ENCODE results near the gene SLC7A8. TPM values are rescaled to one million over a fixed set of nuclear protein-coding genes. Genes with fewer than 3 reads are reported as not detected.

SLC7A8 gene
- total and polyA plus RNA-seq, 4 donors: 2.6 to 9.8 (median 5.4) TPM

DNA sequence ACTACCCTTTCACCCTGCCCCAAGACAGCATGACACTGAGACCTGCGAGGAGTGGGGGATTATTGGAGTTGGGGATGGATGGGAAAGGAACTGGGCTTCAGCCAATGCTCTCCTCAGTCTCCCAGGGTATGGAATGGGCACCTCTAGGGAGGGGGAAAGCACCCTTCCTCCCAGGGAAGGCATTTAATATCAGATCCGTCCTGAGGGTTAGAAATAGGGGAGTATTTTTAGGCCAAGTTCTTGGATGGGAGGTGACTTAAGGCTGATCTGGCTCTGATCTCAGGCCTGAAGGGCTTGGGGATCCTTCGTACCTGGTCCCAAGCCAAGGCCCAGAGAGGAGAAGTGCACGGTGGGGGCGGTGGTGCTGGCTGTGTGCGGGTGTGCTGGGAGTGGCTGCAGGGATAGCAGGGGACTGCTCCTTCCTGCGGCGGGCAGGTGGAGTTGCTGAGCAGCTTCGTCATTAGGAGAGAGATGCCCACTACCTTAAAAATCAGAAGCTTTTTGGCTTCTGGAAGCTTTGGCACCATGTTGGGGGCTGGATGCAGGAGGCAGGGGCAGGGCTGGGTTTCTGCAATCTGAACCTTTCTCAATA lies 57.4 kb downstream of the SLC7A8 start:
- no peak overlapping the region for H3K27ac ChIP-seq (ENCODE audit: low read depth in 1 of 2, low read length in 2 of 2)
- H3K36me3 ChIP-seq (ENCODE audit: control insufficient read depth in 4 of 4, insufficient read depth in 3 of 4, low read depth in 1 of 4, low read length in 3 of 4): no peaks in the 10 kb centered on the region
- TF ChIP-seq RAD21 (IDR thresholded peaks at IDR 0.05) (no peak), HNF4A (conservative IDR thresholded peaks at IDR 0.05) (no peak), HNF4G (IDR thresholded peaks at IDR 0.05) (no peak), GABPA (IDR thresholded peaks at IDR 0.05 in 1 of 2, conservative IDR thresholded peaks at IDR 0.05 in 1 of 2) (no peak), EGR1 (IDR thresholded peaks at IDR 0.05; ENCODE audit: low read depth in 2 of 2) (no peak), REST (IDR thresholded peaks at IDR 0.05) (no peak), ATF3 (IDR thresholded peaks at IDR 0.05) (no peak), FOXA1 (IDR thresholded peaks at IDR 0.05) (no peak), CTCF (IDR thresholded peaks at IDR 0.05; ENCODE audit: low read depth, low read length, missing input control) (no peak), TAF1 (conservative IDR thresholded peaks at IDR 0.05) (no peak), RXRA (IDR thresholded peaks at IDR 0.05) (no peak), YY1 (IDR thresholded peaks at IDR 0.05) (no peak), SP1 (IDR thresholded peaks at IDR 0.05) (no peak)
- TF ChIP-seq, protein P1, sequence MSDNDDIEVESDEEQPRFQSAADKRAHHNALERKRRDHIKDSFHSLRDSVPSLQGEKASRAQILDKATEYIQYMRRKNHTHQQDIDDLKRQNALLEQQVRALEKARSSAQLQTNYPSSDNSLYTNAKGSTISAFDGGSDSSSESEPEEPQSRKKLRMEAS (IDR thresholded peaks at IDR 0.05): no peak
- TF ChIP-seq, protein P2, sequence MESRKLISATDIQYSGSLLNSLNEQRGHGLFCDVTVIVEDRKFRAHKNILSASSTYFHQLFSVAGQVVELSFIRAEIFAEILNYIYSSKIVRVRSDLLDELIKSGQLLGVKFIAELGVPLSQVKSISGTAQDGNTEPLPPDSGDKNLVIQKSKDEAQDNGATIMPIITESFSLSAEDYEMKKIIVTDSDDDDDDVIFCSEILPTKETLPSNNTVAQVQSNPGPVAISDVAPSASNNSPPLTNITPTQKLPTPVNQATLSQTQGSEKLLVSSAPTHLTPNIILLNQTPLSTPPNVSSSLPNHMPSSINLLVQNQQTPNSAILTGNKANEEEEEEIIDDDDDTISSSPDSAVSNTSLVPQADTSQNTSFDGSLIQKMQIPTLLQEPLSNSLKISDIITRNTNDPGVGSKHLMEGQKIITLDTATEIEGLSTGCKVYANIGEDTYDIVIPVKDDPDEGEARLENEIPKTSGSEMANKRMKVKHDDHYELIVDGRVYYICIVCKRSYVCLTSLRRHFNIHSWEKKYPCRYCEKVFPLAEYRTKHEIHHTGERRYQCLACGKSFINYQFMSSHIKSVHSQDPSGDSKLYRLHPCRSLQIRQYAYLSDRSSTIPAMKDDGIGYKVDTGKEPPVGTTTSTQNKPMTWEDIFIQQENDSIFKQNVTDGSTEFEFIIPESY (IDR thresholded peaks at IDR 0.05): no peak
- WGBS: 75% methylated on average over 9 of the region's 9 CpGs
- no peak for DNase-seq (ENCODE audit: low spot score)
- H3K4me3 ChIP-seq (ENCODE audit: low read depth in 1 of 3, low read length in 3 of 3): no peak overlapping the region
- no peaks in the 10 kb centered on the region for H3K27me3 ChIP-seq (ENCODE audit: control insufficient read depth in 4 of 4, insufficient read depth in 4 of 4, low read length in 3 of 4)
- no peaks in the 10 kb centered on the region for H3K9me3 ChIP-seq (ENCODE audit: control insufficient read depth in 4 of 4, low read length in 3 of 4)
- no peak overlapping the region for H3K9ac ChIP-seq (ENCODE audit: low read depth in 1 of 2, low read length in 2 of 2)
- H3K4me1 ChIP-seq (ENCODE audit: control insufficient read depth in 4 of 4, insufficient read depth in 4 of 4, low read length in 3 of 4): peaks cover 0 to 4% (median 2%) of the 10 kb centered on the region in 4 donors

DNA sequence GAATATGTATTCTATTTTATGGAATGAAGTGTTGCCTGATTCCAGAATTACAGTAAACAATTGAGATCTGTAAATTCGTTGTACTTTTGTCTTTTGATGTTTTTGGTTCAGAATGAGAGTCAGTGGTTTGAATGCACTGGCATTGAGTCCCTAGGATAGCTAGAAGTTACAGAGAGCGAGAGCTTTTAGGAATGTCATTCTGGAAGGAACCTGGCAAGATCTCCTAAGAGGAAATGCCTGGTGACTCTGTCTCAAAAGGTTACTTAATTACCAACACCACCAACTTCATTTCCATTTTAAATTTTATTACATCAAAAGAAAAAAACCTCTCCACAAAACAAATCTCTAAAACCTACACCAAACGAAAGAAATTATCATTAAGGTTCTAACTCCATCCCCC lies 58.4 kb downstream of the SLC7A8 start:
- WGBS: 56% methylated on average over 3 of the region's 3 CpGs
- TF ChIP-seq RXRA (IDR thresholded peaks at IDR 0.05) (no peak), FOXA2 (IDR thresholded peaks at IDR 0.05) (no peak), RAD21 (IDR thresholded peaks at IDR 0.05) (no peak), FOXA1 (IDR thresholded peaks at IDR 0.05) (no peak), NR2F2 (IDR thresholded peaks at IDR 0.05) (no peak), GABPA (IDR thresholded peaks at IDR 0.05 in 1 of 2, conservative IDR thresholded peaks at IDR 0.05 in 1 of 2) (no peak), ATF3 (IDR thresholded peaks at IDR 0.05) (no peak), REST (IDR thresholded peaks at IDR 0.05) (no peak)
- TF ChIP-seq, protein P1 (IDR thresholded peaks at IDR 0.05): no peak

More for the DNA sequence above, 58.4 kb downstream of the SLC7A8 start:
- no peak overlapping the region for H3K27ac ChIP-seq (ENCODE audit: low read depth in 1 of 2, low read length in 2 of 2)
- H3K27me3 ChIP-seq (ENCODE audit: control insufficient read depth in 4 of 4, insufficient read depth in 4 of 4, low read length in 3 of 4): no peaks in the 10 kb centered on the region
- no peaks in the 10 kb centered on the region for H3K36me3 ChIP-seq (ENCODE audit: control insufficient read depth in 4 of 4, insufficient read depth in 3 of 4, low read depth in 1 of 4, low read length in 3 of 4)
- peaks cover 0 to 5% (median 2%) of the 10 kb centered on the region in 4 donors for H3K4me1 ChIP-seq (ENCODE audit: control insufficient read depth in 4 of 4, insufficient read depth in 4 of 4, low read length in 3 of 4)
- H3K9ac ChIP-seq (ENCODE audit: low read depth in 1 of 2, low read length in 2 of 2): no peak overlapping the region
- no peak overlapping the region for H3K4me3 ChIP-seq (ENCODE audit: low read depth in 1 of 3, low read length in 3 of 3)
- no peaks in the 10 kb centered on the region for H3K9me3 ChIP-seq (ENCODE audit: control insufficient read depth in 4 of 4, low read length in 3 of 4)
- DNase-seq (ENCODE audit: low spot score): no peak

All from liver (tissue), 9 donors.